ENCODE measurements around the gene C19orf25.

The C19orf25 gene

DNA sequence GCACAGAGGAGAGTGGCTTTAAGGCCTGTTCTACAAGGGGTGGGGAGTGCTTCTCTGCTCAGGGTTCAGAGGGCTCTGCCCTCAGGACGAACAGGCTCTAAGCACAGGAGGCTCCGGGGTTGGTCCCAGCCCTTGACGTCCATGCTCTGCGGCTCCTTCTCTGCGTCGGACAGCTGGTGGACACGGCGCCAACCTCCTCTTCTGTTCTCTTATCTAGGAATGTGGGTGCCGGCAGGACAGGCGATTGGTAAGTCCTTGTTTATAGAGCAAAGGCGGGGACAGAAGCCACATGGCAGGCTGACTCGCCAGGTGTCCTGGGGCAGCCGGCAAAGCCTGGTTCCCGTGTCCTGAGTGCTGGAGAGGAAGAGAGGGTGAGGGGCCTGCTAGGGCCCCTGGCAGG lies 49.3 kb downstream of the C19orf25 start:
- no peak for DNase-seq
- Histone ChIP-seq H3K4me3 (ENCODE audit: low read depth, low read length) (no peak overlapping the region), H3K27me3 (replicated peaks) (no peaks in the 10 kb centered on the region), H3K36me3 (replicated peaks) (peaks cover 88% of the 10 kb centered on the region), H3K27ac (no peak overlapping the region)
- TF ChIP-seq, protein P1, sequence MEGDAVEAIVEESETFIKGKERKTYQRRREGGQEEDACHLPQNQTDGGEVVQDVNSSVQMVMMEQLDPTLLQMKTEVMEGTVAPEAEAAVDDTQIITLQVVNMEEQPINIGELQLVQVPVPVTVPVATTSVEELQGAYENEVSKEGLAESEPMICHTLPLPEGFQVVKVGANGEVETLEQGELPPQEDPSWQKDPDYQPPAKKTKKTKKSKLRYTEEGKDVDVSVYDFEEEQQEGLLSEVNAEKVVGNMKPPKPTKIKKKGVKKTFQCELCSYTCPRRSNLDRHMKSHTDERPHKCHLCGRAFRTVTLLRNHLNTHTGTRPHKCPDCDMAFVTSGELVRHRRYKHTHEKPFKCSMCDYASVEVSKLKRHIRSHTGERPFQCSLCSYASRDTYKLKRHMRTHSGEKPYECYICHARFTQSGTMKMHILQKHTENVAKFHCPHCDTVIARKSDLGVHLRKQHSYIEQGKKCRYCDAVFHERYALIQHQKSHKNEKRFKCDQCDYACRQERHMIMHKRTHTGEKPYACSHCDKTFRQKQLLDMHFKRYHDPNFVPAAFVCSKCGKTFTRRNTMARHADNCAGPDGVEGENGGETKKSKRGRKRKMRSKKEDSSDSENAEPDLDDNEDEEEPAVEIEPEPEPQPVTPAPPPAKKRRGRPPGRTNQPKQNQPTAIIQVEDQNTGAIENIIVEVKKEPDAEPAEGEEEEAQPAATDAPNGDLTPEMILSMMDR (IDR thresholded peaks at IDR 0.05; ENCODE audit: low read depth, low read length, missing control alignments) = no peak
- in situ Hi-C loops (cut with HindIII; ENCODE audit: low pct_ligation_motif_present, low sequenced_read_pairs) = no loop called here

DNA sequence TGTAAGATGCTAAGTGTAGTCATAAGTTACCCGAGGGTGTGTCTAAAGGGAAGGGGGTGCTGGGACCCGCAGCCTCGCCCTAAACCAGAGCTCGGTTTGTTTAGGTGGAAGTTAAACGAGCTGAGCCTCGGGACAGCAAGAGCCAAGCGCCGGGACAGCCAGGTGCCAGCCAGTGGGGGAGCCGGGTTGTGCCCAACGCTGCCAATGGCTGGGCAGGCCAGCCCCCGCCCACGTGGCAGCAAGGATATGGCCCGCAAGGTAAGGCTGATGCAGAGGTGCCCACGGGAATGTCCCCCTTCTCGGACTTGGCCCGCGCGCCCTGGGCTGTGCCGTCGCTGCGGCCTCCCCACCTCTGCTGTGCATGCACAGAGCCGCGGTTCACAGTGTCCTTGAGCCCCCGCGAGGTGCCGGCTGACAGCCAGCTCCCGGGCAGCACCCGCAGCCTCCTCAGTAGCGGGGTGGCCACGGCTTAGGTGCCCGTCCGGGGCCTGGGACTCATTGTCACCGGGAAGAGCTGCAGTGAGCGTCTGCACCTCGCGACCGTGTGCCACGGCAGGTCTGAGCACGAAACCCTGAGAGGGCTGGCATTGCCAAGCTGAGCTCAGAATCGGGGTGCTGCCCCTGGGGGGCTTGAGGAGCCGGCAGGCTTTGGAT lies 50.1 kb downstream of the C19orf25 start:
- Histone ChIP-seq H3K36me3 (replicated peaks) (peaks cover 86% of the 10 kb centered on the region), H3K27ac (no peak overlapping the region), H3K27me3 (replicated peaks) (no peaks in the 10 kb centered on the region), H3K4me3 (ENCODE audit: low read depth, low read length) (no peak overlapping the region)
- no peak for DNase-seq
- in situ Hi-C loops (cut with HindIII; ENCODE audit: low pct_ligation_motif_present, low sequenced_read_pairs) = no loop called here
- TF ChIP-seq, protein P1 (IDR thresholded peaks at IDR 0.05; ENCODE audit: low read depth, low read length, missing control alignments) = no peak

DNA sequence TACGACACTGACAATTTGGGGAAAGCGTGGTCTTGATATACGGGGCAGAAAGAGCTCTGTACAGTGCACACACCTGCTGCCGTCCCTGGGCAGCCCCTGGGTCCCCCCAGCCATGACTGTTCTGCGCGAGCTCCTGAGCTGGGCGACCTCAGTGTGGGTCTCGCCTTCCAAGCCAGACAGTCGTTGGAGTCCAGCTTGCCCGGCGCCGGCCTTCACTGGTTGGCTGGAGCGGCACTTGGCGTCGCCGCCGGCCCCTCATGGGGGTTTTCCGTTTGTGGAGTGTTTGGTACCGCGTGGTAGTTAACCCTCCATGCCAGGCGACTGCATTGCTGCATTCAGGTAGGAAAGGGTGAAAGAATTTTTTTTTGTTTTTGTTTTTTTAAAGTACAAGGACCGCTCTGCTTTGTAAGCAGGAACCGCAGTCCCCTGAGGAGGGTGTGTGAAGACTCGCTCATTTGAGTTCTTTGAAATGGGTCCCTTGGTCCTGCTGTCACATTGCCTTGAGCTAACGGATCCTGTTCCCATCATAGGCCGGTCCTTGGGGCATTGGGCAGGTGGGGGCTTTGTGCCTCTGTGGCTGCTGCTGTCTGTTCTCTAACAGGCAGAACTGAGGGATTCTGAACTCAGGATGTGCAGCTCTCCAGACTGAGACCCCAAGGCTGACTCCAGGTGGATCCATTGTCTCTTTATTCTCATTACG lies 51.6 kb downstream of the C19orf25 start:
- peaks cover 86% of the 10 kb centered on the region for H3K36me3 ChIP-seq (replicated peaks)
- TF ChIP-seq, protein P1 (IDR thresholded peaks at IDR 0.05; ENCODE audit: low read depth, low read length, missing control alignments) = no peak

DNA sequence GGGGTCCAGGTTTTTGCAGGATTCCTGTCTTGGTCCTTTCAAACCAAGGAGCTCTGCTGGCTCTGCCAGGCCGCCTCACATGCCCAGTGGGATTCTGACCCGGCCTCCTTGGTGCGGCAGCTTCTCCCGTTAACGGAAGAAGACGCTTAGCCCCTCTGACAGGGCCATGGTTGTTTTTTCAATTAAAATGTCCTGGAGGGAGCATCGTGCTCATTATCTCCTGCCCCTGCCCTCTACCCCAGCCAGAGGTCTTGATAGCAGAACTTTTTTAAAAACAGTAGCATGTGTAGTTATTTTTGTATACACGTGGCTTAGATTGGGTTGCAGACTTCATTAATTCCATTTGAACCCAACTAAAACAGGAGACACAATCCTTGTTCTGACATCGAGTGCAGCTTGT lies 52.3 kb downstream of the C19orf25 start:
- H3K27ac ChIP-seq = no peak overlapping the region
- H3K4me3 ChIP-seq (ENCODE audit: low read depth, low read length) = no peak overlapping the region
- TF ChIP-seq, protein P1 (IDR thresholded peaks at IDR 0.05; ENCODE audit: low read depth, low read length, missing control alignments) = no peak
- no peak for DNase-seq
- no peaks in the 10 kb centered on the region for H3K27me3 ChIP-seq (replicated peaks)
- in situ Hi-C loops (cut with HindIII; ENCODE audit: low pct_ligation_motif_present, low sequenced_read_pairs) = no loop called here
- peaks cover 86% of the 10 kb centered on the region for H3K36me3 ChIP-seq (replicated peaks)

More for the DNA sequence above, 51.6 kb downstream of the C19orf25 start:
- Histone ChIP-seq H3K27me3 (replicated peaks) (no peaks in the 10 kb centered on the region), H3K4me3 (ENCODE audit: low read depth, low read length) (no peak overlapping the region), H3K27ac (no peak overlapping the region)
- in situ Hi-C loops (cut with HindIII; ENCODE audit: low pct_ligation_motif_present, low sequenced_read_pairs) = no loop called here
- DNase-seq = no peak

DNA sequence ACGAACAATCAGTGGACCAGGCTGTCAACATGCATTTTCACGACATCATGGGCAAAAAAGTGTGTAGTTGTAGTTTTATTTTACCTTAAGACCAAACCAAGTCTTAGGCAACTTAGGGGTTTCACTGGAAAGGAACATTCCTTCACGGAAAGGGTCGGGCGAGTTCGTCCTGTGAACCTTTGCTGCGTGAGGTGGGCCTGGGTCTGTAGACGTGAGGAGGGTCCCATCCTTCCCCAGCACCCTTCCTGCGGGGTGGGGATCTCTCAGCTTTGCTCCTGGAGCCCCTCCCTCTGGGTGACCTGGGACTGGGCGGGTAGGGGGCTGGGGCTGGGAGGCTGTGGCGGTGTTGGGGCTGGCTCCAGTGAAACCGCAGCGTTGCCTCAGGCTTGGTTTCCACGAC lies 53.1 kb downstream of the C19orf25 start:
- Histone ChIP-seq H3K4me3 (ENCODE audit: low read depth, low read length) (no peak overlapping the region), H3K27me3 (replicated peaks) (no peaks in the 10 kb centered on the region), H3K36me3 (replicated peaks) (peaks cover 86% of the 10 kb centered on the region), H3K27ac (no peak overlapping the region)
- in situ Hi-C loops (cut with HindIII; ENCODE audit: low pct_ligation_motif_present, low sequenced_read_pairs) = no loop called here
- DNase-seq = no peak
- TF ChIP-seq, protein P1 (IDR thresholded peaks at IDR 0.05; ENCODE audit: low read depth, low read length, missing control alignments) = no peak
